Thyroid gland (tissue), 4 donors: ENCODE measurements around the gene PLXNC1. TPM values are rescaled to one million over a fixed set of nuclear protein-coding genes. Genes with fewer than 3 reads are reported as not detected.
A peak's percentile ranks its signal among the peaks of the same experiment; 100 is the strongest.

Experiments used
- DNase-seq, 2 donors: peaks; one replicate each; pipeline ENCODE4 v3.0.0-alpha.2; 2019
- H3K27ac ChIP-seq, 3 donors: fragments of 200-600 bp; sonication (generic); 1 replicate in 2 of 3; 2 replicates in 1 of 3; pipeline ENCODE4 v1.5.1; 2016 to 2019; ENCODE audit warnings: mild to moderate bottlenecking in 1 of 3, moderate library complexity in 1 of 3
- H3K27me3 ChIP-seq: fragments of 200-600 bp; sonication (generic); one replicate; pipeline ENCODE4 v1.5.1; 2019
- H3K36me3 ChIP-seq, 2 donors: fragments of 200-600 bp; sonication (generic); one replicate each; pipeline ENCODE4 v1.5.1; 2016 to 2019
- H3K4me1 ChIP-seq, 2 donors: fragments of 200-600 bp; sonication (generic); one replicate each; pipeline ENCODE4 v1.5.1; 2017 to 2019
- H3K4me3 ChIP-seq, 3 donors: fragments of 200-600 bp; sonication (generic); replicated peaks in 1 of 3; 1 replicate in 2 of 3; 2 replicates in 1 of 3; pipeline ENCODE4 v1.5.1; 2016; ENCODE audit warnings: mild to moderate bottlenecking in 1 of 3
- H3K9me3 ChIP-seq: fragments of 200-600 bp; sonication (generic); one replicate; pipeline ENCODE4 v1.5.1; 2017
- CTCF ChIP-seq, 6 experiments: fragments of 200-600 bp in 3 of 6; fragments of 450-650 bp in 3 of 6; sonication (generic) in 3 of 6; IDR thresholded peaks; one replicate each; pipeline ENCODE4 v1.5.1; 2016 to 2019; ENCODE audit warnings: antibody characterized with exemption in 6 of 6, mild to moderate bottlenecking in 2 of 6, inconsistent platforms in 1 of 6, moderate library complexity in 1 of 6
- POLR2A ChIP-seq, 2 donors: fragments of 450-650 bp; IDR thresholded peaks; one replicate each; pipeline ENCODE4 v1.6.1; 2017; ENCODE audit warnings: antibody characterized with exemption in 2 of 2, mild to moderate bottlenecking in 2 of 2, moderate library complexity in 1 of 2
- WGBS, 2 donors: methylation state at CpG; one replicate each; pipeline ENCODE4 v1.1.5; 2017; 5-methylcytosine and 5-hydroxymethylcytosine counted together
- intact Hi-C: fragments of 100-400 bp; cut with DNase I; formaldehyde crosslinking; loops from one replicate; pipeline ENCODE4 v1.15.1; 2023
- total RNA-seq, 4 donors: library from RNA; depleted of rRNA; stranded (reverse); fragments of >200 nt; gene quantifications; one replicate each; pipeline ENCODE4 v1.2.3, GENCODE V29; 2016

PLXNC1 gene
- total RNA-seq, 4 donors from 2014 or later = 4.5 to 7.2 (median 5.1) TPM

DNA sequence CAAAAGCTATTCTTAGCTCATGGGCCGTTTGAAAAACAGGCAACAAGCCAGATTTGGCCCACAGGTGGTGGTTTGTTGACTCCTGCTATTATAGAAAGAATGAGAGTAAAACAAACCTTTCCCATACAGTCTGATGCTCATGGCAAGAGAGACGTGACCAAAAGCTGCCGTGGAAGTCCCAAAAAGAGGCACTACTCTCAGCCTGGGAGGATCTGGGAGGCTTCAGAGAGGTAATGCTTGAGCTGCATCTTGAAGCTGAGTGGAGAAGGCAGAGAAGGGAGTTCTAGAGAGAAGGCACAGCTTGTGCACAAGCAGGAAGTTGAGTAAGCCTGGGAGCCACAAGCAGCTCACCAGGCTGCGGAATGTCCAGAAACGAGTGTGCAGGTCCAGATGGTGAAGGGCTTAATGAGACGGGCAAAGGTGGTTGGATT lies 9.6 kb downstream of the PLXNC1 start:
- Histone ChIP-seq H3K27ac (no peak overlapping the region), H3K9me3 (no peaks in the 10 kb centered on the region), H3K36me3 (no peaks in the 10 kb centered on the region), H3K27me3 (no peaks in the 10 kb centered on the region), H3K4me3 (no peak overlapping the region), H3K4me1 (peaks cover 0 to 8% of the 10 kb centered on the region in 2 donors)
- 35 to 48% methylated on average over 6 of the region's 6 CpGs for WGBS, 2 donors
- intact Hi-C loops = no loop called here
- TF ChIP-seq POLR2A (IDR thresholded peaks at IDR 0.05) (no peak), CTCF (IDR thresholded peaks at IDR 0.05) (no peak)
- DNase-seq = peak; percentile 43 to 45

GRCh38 chr12:94158666-94159065 lies 10.3 kb downstream of the PLXNC1 start:
- DNase-seq = no peak
- no peaks in the 10 kb centered on the region for H3K27me3 ChIP-seq
- no peak for TF ChIP-seq POLR2A (IDR thresholded peaks at IDR 0.05)
- TF ChIP-seq CTCF (IDR thresholded peaks at IDR 0.05) = no peak
- no peak overlapping the region for H3K27ac ChIP-seq
- WGBS, 2 donors = 88 to 94% methylated on average over 8 of the region's 8 CpGs
- no peaks in the 10 kb centered on the region for H3K9me3 ChIP-seq
- H3K36me3 ChIP-seq = no peaks in the 10 kb centered on the region
- peaks cover 0 to 8% of the 10 kb centered on the region in 2 donors for H3K4me1 ChIP-seq
- no peak overlapping the region for H3K4me3 ChIP-seq
- intact Hi-C loops = no loop called here

- Histone ChIP-seq H3K36me3 (no peaks in the 10 kb centered on the region), H3K27me3 (no peaks in the 10 kb centered on the region), H3K4me3 (no peak overlapping the region), H3K4me1 (peaks cover 0 to 8% of the 10 kb centered on the region in 2 donors), H3K9me3 (no peaks in the 10 kb centered on the region), H3K27ac (no peak overlapping the region)
- no peak for DNase-seq
- WGBS, 2 donors = 90 to 93% methylated on average over 3 of the region's 3 CpGs
- intact Hi-C loops = no loop called here
- no peak for TF ChIP-seq POLR2A (IDR thresholded peaks at IDR 0.05)
- no peak for TF ChIP-seq CTCF (IDR thresholded peaks at IDR 0.05)
Measured at GRCh38 chr12:94162108-94162507, 13.7 kb downstream of the PLXNC1 start.

GRCh38 chr12:94163850-94164249 lies 15.5 kb downstream of the PLXNC1 start:
- TF ChIP-seq POLR2A (IDR thresholded peaks at IDR 0.05) (no peak), CTCF (IDR thresholded peaks at IDR 0.05) (no peak)
- no peaks in the 10 kb centered on the region for H3K36me3 ChIP-seq
- intact Hi-C loops = no loop called here
- no peak overlapping the region for H3K4me3 ChIP-seq
- H3K27ac ChIP-seq = no peak overlapping the region
- no peaks in the 10 kb centered on the region for H3K9me3 ChIP-seq
- H3K27me3 ChIP-seq = no peaks in the 10 kb centered on the region
- WGBS, 2 donors = 95 to 97% methylated on average over 2 of the region's 2 CpGs
- DNase-seq = no peak
- H3K4me1 ChIP-seq = no peaks in the 10 kb centered on the region

GRCh38 chr12:94165138-94165537 lies 16.8 kb downstream of the PLXNC1 start:
- no peaks in the 10 kb centered on the region for H3K9me3 ChIP-seq

More at GRCh38 chr12:94165138-94165537, 16.8 kb downstream of the PLXNC1 start:
- DNase-seq = no peak
- TF ChIP-seq POLR2A (IDR thresholded peaks at IDR 0.05) (no peak), CTCF (IDR thresholded peaks at IDR 0.05) (no peak)
- intact Hi-C loops = no loop called here
- no peak overlapping the region for H3K27ac ChIP-seq
- H3K4me3 ChIP-seq = no peak overlapping the region
- no peaks in the 10 kb centered on the region for H3K27me3 ChIP-seq
- 64 to 85% methylated on average over 4 of the region's 4 CpGs for WGBS, 2 donors
- no peaks in the 10 kb centered on the region for H3K4me1 ChIP-seq
- no peaks in the 10 kb centered on the region for H3K36me3 ChIP-seq
